Mammary epithelial cell (primary cell): ENCODE results near the gene FAM177B.

Experiments
- EZH2 ChIP-seq: IDR thresholded peaks from 2 replicates; pipeline ENCODE4 v1.6.1; 2012; ENCODE audit warnings: low read length, inconsistent platforms, borderline replicate concordance
- TF ChIP-seq, protein P1 (sequence below), 2 donors: IDR thresholded peaks in 1 of 2; conservative IDR thresholded peaks in 1 of 2; 2 replicates each; pipeline ENCODE4 v1.5.1; 2011 to 2012; ENCODE audit warnings: inconsistent platforms in 2 of 2, low read length in 2 of 2, mild to moderate bottlenecking in 2 of 2, control low read depth in 1 of 2, low read depth in 1 of 2; ENCODE audit not compliant: insufficient read depth in 1 of 2; ENCODE audit errors: extremely low read depth in 1 of 2

DNA sequence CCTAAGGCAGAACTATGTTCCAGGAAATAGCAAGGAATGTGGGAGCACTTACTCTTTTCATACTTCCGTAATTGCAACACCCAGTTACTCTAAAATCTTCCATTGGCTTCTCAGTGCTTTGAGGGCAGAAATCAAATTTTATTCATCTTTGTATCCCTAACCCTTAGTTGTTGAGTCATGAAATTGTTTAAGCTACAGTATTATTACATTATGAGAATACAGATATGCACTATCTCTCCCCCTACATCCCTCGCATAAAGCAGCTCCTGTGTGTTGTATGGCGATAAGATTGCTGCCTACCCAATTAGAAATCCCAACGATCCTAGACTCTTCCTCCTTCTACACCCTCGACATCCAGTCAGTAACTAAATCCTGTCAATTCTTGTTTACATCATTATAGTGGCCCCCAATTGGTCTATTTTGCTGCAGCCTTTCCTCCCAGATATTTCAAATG is 27.3 kb upstream of the FAM177B start:
- TF ChIP-seq, protein P1, sequence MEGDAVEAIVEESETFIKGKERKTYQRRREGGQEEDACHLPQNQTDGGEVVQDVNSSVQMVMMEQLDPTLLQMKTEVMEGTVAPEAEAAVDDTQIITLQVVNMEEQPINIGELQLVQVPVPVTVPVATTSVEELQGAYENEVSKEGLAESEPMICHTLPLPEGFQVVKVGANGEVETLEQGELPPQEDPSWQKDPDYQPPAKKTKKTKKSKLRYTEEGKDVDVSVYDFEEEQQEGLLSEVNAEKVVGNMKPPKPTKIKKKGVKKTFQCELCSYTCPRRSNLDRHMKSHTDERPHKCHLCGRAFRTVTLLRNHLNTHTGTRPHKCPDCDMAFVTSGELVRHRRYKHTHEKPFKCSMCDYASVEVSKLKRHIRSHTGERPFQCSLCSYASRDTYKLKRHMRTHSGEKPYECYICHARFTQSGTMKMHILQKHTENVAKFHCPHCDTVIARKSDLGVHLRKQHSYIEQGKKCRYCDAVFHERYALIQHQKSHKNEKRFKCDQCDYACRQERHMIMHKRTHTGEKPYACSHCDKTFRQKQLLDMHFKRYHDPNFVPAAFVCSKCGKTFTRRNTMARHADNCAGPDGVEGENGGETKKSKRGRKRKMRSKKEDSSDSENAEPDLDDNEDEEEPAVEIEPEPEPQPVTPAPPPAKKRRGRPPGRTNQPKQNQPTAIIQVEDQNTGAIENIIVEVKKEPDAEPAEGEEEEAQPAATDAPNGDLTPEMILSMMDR (conservative IDR thresholded peaks at IDR 0.05 in 1 of 2, IDR thresholded peaks at IDR 0.05 in 1 of 2; ENCODE audit: extremely low read depth in 1 of 2, insufficient read depth in 1 of 2, low read depth in 1 of 2, low read length in 2 of 2) = no peak
- TF ChIP-seq EZH2 = no peak
